ENCODE results near the gene TM2D1.
"Not testable (repeated sequence)": the region's sequence is repeated elsewhere in the genome, so short reads cannot be mapped to it uniquely, and the experiment has no call there.

The TM2D1 gene

GRCh38 chr1:61724813-61725694, at the start of gene TM2D1:
TM2D1 (minus strand) TSS chr1:61725141; CDS start chr1:61725120, 21 bp downstream.
- peak; percentile 84 for DNase-seq (ENCODE audit: low read depth)

- DNase-seq (ENCODE audit: low read depth), result no peak
Observed at GRCh38 chr1:61770131-61770530, 45.2 kb upstream of the TM2D1 start.

- DNase-seq (ENCODE audit: low read depth), result peak; percentile 27
Observed at GRCh38 chr1:61757950-61758349, 33.0 kb upstream of the TM2D1 start.

GRCh38 chr1:61756773-61757172, 31.8 kb upstream of the TM2D1 start:
- DNase-seq (ENCODE audit: low read depth), result no peak

- no peak for DNase-seq (ENCODE audit: low read depth)
Observed at GRCh38 chr1:61754545-61754944, 29.6 kb upstream of the TM2D1 start.

GRCh38 chr1:61753998-61754508, 29.1 kb upstream of the TM2D1 start:
- DNase-seq (ENCODE audit: low read depth), result no peak

GRCh38 chr1:61752921-61753389, 28.0 kb upstream of the TM2D1 start:
- DNase-seq (ENCODE audit: low read depth), result no peak

GRCh38 chr1:61749574-61749973, 24.6 kb upstream of the TM2D1 start:
- no peak for DNase-seq (ENCODE audit: low read depth)

- DNase-seq (ENCODE audit: low read depth), result no peak
Observed at GRCh38 chr1:61748566-61748965, 23.6 kb upstream of the TM2D1 start.

GRCh38 chr1:61746813-61747212, 21.9 kb upstream of the TM2D1 start:
- no peak for DNase-seq (ENCODE audit: low read depth)

- DNase-seq (ENCODE audit: low read depth), result no peak
Observed at GRCh38 chr1:61743716-61744580, 19.0 kb upstream of the TM2D1 start.

GRCh38 chr1:61743431-61743705, 18.4 kb upstream of the TM2D1 start:
- DNase-seq (ENCODE audit: low read depth), result no peak

- DNase-seq (ENCODE audit: low read depth), result no peak
Observed at GRCh38 chr1:61742620-61743430, 17.9 kb upstream of the TM2D1 start.

- DNase-seq (ENCODE audit: low read depth), result no peak
Observed at GRCh38 chr1:61741711-61742619, 17.0 kb upstream of the TM2D1 start, which contains the start of gene PATJ. PATJ (plus strand) TSS chr1:61742480; CDS start chr1:61762893, 20,413 bp downstream.

- no peak for DNase-seq (ENCODE audit: low read depth)
Observed at GRCh38 chr1:61740751-61741700, 16.1 kb upstream of the TM2D1 start.

- no peak for DNase-seq (ENCODE audit: low read depth)
Observed at GRCh38 chr1:61732726-61733125, 7.8 kb upstream of the TM2D1 start.

GRCh38 chr1:61730679-61731078, 5.7 kb upstream of the TM2D1 start:
- DNase-seq (ENCODE audit: low read depth), result not testable (repeated sequence)

- no peak for DNase-seq (ENCODE audit: low read depth)
Observed at GRCh38 chr1:61727544-61727943, 2.6 kb upstream of the TM2D1 start.

GRCh38 chr1:61724506-61724812, 482 bp downstream of the TM2D1 start:
- no peak for DNase-seq (ENCODE audit: low read depth)
